Measurements from ENCODE around the gene HOXB4. TPM values are rescaled to one million over a fixed set of nuclear protein-coding genes. Genes with fewer than 3 reads are reported as not detected.

Gene HOXB4
- total RNA-seq, 4 donors from 2014 or later, result 0.67 to 1.2 (median 0.80) TPM

- Histone ChIP-seq H3K36me3 (no peaks in the 10 kb centered on the region), H3K27me3 (peaks cover 22% of the 10 kb centered on the region), H3K4me1 (peaks cover 4 to 9% of the 10 kb centered on the region in 2 donors), H3K27ac (peak overlapping the region in 1 of 3 donors; percentile 55), H3K9me3 (no peaks in the 10 kb centered on the region), H3K4me3 (replicated peaks in 1 of 3) (peak overlapping the region in 1 of 3 donors; percentile 23)
- intact Hi-C loops (cut with DNase I), result no loop called here
- no peak for DNase-seq
- WGBS, 2 donors, result 11 to 24% methylated on average over 8 to 10 of the region's 10 CpGs
- TF ChIP-seq POLR2A (IDR thresholded peaks at IDR 0.05) (no peak), CTCF (IDR thresholded peaks at IDR 0.05) (no peak)
Observed at GRCh38 chr17:48563867-48564187, 14.3 kb downstream of the HOXB4 start.

- no peak overlapping the region for H3K27ac ChIP-seq
- intact Hi-C loops (cut with DNase I), result no loop called here
- no peaks in the 10 kb centered on the region for H3K9me3 ChIP-seq
- TF ChIP-seq CTCF (IDR thresholded peaks at IDR 0.05), result no peak
- TF ChIP-seq POLR2A (IDR thresholded peaks at IDR 0.05), result no peak
- no peaks in the 10 kb centered on the region for H3K36me3 ChIP-seq
- H3K27me3 ChIP-seq, result peaks cover 21% of the 10 kb centered on the region
- DNase-seq, result no peak
- 36 to 50% methylated on average over 6 of the region's 6 CpGs for WGBS, 2 donors
- peaks cover 4 to 9% of the 10 kb centered on the region in 2 donors for H3K4me1 ChIP-seq
- H3K4me3 ChIP-seq (replicated peaks in 1 of 3), result peak overlapping the region in 1 of 3 donors; percentile 2
Observed at GRCh38 chr17:48563385-48563838, 14.7 kb downstream of the HOXB4 start.

GRCh38 chr17:48562934-48563333 lies 15.2 kb downstream of the HOXB4 start:
- Histone ChIP-seq H3K4me1 (peaks cover 4 to 9% of the 10 kb centered on the region in 2 donors), H3K4me3 (replicated peaks in 1 of 3) (no peak overlapping the region), H3K9me3 (no peaks in the 10 kb centered on the region), H3K27me3 (peaks cover 21% of the 10 kb centered on the region), H3K27ac (no peak overlapping the region), H3K36me3 (no peaks in the 10 kb centered on the region)
- 23 to 37% methylated on average over 5 of the region's 5 CpGs for WGBS, 2 donors
- intact Hi-C loops (cut with DNase I), result no loop called here
- TF ChIP-seq POLR2A (IDR thresholded peaks at IDR 0.05), result no peak
- TF ChIP-seq CTCF (IDR thresholded peaks at IDR 0.05), result no peak
- DNase-seq, result no peak

GRCh38 chr17:48561884-48562810 lies 16.0 kb downstream of the HOXB4 start:
- no peaks in the 10 kb centered on the region for H3K9me3 ChIP-seq
- peaks cover 21% of the 10 kb centered on the region for H3K27me3 ChIP-seq
- 32 to 34% methylated on average over 15 of the region's 15 CpGs for WGBS, 2 donors
- H3K4me1 ChIP-seq, result peaks cover 4 to 9% of the 10 kb centered on the region in 2 donors
- no peaks in the 10 kb centered on the region for H3K36me3 ChIP-seq
- intact Hi-C loops (cut with DNase I), result no loop called here
- TF ChIP-seq CTCF (IDR thresholded peaks at IDR 0.05), result no peak
- TF ChIP-seq POLR2A (IDR thresholded peaks at IDR 0.05), result no peak
- H3K27ac ChIP-seq, result no peak overlapping the region
- no peak for DNase-seq
- no peak overlapping the region for H3K4me3 ChIP-seq (replicated peaks in 1 of 3)
